GM18870 (cell line): ENCODE measurements around the gene CHST10.
"Not testable (repeated sequence)": the region's sequence is repeated elsewhere in the genome, so short reads cannot be mapped to it uniquely, and the experiment has no call there.

Source experiments
- ATAC-seq: cut with Tn5 transposase; IDR thresholded peaks from one replicate; pipeline ENCODE4 v1.9.1; 2021; ENCODE audit warnings: moderate library complexity; ENCODE audit not compliant: unreplicated experiment

The CHST10 gene

DNA sequence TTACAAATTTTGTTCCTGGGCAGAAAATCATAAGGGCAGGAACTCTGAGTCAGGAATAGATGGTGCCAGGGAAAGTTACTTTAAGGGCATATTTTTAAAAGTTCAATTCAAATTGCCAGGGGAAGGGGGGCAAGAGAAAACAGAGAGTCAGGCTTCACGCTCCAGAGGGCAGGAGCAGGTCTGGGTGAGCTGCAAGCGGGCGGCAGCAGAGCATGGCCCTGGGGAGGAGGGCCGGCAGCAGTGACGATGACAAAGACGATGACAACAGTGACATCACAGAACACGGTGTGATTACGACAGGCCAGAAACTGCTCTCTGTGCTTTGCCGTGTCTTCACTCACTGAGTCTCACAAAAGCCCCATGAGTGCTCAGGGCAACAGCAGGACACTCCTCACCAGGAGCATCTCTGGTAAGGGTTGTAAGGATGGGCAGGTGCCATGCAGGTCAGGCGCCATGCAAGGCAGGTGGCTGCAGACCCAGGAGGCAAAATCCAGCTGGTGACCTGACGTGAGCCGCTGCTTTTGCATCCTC, 23.3 kb downstream of the CHST10 start:
- peak; percentile 35 for ATAC-seq

DNA sequence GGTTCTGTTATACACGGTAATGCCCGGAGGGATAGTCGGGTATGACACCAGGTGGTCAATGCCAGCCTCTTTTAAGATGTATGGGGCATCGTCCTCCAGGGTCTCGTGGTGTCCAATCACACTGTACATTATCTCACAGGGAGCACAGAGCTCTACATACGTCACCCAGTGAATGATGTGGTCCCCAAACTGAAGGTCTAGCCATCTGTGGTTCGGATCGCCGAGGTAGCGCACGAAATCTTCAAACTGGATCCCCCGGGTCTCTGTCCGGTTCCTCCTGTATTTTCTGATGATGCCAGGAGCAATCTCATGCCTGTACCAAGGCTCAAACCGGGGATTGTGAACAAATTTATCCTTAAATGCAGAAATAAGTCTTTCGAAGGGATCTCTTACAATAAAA, 24.1 kb downstream of the CHST10 start:
- no peak for ATAC-seq

DNA sequence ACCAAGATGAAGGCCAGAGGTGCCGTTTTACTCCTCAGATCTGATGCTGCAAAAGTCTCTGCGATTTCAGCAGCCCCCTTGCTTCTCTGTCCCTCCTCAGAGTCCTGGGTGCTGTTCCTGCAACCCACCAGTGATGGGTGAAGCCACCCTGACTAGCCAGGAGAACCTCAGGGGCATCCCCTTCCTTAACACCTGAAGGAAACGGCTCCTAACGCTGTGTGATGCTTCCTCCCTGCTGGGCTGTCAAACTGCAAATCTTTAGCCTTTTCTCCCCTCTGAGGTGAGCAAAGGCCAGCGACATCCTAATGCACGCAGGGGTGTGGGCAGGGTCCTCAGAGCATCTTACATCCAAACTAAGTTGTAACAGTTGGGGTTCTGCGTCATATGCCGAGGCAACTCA, 24.8 kb downstream of the CHST10 start:
- ATAC-seq, result no peak

DNA sequence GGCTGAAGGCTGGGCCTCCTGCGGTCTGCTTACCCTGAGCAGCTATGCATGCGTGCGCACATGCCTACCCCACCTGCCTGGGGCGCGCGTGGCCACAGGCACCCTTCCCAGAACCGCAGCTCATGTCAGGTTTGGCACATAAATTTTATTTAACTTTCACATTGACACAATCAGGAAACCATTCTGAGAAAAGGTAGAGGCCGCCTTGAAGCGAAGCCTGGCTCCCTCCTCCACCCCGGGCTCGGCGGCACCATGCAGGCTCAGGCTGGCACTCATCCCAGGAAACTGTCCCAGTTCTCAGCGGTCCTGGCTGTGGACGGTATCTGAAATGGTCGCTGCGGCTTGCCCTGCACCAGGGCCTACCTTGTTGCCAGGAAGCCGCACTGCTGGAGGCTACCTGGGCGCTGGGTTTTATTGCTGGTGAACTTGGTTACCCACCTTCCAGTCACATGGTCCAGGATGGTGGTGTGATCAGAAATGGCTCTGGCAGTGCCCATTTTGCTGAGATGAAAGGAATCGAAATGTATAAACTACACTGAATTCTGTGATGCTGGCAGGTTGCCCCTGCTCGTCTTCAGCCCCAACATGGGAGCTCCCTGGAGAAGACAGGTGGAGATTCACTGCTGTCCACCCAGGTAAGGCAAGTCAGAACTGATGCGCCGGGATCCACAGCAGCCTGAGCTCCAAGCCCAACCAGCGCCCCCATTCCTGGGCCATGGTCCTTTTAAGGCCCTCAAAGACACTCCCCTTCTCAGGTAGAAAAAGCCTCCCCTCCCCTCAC, 25.5 kb downstream of the CHST10 start:
- no peak for ATAC-seq

DNA sequence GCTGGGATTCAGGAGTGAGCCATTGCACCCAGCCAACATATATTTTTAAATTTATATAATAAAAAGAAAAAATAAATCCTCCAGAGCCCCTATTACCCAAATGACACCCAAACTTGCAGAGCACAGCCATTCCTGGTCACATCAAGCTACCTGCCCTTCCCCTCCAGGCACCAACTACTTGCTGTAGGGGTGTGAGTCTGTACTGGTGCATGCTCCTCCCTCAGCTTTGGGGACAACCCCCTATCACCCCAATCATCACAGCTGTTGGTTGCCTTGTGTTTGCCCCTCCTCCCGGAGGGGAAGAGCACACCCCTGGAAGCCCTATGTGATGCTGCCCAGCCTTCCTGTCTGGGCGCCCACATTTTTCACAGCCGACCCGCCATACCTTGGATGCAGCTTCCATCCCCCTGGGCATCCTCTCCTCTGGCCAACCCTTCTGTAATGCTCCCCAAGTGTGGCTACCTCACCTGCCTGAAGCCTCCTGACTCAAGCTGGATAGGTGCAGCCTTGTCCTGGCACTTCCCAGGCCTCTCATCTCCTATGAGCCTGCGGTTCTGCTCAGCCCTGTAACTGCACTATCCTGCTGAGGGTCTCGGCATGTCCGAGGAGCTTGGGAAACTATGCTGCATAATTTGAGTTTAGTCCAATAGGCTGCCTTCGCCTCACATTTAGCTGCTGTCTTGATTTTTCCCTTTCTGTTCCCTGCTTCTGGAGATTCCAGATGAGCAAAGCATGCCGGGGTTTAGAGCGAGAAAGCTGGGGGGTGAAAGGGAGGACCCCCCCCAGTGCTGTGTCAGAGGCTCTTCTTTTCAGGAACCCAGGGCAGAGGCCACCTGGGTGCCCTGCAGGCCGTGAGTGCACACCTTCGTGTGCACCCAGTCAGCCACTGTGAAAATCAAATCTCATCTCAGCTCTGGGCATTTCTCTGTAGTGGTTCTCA, 27.2 kb downstream of the CHST10 start:
- no peak for ATAC-seq

DNA sequence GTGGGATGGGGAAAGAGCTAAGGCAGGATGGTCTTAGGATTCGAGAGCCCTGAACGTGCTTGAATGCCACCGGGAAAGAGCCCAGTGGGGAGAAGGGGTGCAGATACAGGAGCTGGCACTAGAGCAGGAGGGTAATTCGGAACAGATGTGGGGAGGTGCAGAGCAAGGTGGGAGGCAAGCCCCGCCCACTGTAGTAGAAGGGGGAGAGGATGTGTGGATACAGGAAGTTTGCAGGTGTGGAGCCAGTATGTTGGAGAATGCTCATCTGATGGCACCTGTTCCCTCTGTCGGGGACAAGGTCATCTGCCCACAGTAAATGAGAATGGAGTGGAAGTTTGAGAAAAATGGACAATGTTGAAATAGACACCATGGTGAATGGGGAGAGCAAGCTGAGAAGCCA, 28.8 kb downstream of the CHST10 start:
- ATAC-seq, result no peak

DNA sequence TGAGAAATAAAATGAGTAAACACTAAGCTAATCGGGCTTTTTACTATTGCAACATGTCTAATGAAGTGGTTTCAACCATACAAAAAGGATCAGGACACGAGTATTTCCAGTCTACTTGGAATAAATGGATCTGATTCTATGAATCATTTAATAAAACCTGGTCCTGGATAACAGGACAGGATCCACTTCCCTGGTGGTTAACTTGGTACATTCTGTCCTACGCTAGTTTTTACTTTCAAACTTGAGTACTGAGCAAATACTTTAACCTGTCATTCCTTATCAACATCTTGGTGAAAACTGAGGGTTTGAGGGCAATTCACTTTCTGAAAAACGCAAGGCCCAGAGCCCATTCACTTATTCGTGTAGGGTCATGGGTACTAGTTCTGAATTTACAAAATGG, 33.5 kb downstream of the CHST10 start:
- no peak for ATAC-seq

DNA sequence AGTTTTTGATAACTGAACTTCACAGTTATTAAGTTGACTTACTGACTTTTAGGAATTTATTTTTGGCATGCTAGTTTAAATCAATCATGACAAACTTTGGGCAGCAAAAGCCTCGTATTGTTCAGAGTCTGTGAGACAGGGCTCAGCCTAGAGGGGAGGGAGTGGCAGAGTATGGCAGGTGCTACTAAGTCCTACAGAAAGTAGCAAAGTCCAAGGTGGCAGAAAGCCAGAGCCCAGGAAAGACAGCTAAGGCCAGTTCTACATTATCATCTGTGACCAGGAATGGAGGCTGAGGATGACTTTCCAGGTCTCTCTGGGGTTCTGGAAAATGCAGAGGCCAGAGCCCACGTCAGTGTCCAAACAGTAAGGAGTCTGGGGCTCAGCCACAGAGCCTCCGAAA, 34.2 kb downstream of the CHST10 start:
- no peak for ATAC-seq

DNA sequence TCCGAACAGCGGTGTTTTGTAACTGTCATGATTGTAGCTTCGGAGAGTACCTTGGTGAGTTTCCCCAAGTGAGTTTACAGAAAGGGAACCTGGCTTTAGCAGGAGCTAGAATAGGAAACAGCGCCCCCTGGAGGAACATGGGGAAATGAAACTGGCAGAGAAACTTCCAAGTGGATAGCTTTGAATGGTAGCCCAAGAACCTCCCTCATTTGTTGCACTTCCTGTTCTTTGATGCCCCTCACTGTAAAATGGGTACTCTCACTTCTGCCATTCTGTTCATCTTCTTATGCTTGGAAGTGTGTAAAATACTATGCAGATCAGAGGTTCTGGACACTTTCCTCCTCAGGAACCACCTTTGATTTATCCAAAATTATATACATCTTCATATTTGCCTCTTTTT, 36.2 kb downstream of the CHST10 start:
- ATAC-seq, result peak; percentile 80

DNA sequence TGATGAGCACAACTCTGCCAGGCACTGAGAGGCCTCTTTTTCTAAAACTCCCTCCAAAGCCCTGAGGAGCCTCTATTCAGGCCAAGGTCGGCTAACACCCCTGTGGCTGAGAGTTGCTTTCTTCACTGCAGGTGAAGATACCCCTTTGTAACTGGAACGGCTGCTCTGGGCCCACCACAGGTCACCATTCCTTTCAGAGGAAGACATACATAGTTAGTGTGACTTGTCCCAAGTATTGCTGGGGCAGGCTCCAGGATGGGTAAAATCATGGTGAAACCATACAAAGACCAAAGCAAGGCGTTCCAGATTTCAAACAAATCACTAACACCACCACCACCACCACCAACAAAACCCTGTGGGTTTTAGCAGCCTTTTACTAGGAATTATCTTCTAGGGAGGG, 36.8 kb downstream of the CHST10 start:
- no peak for ATAC-seq

DNA sequence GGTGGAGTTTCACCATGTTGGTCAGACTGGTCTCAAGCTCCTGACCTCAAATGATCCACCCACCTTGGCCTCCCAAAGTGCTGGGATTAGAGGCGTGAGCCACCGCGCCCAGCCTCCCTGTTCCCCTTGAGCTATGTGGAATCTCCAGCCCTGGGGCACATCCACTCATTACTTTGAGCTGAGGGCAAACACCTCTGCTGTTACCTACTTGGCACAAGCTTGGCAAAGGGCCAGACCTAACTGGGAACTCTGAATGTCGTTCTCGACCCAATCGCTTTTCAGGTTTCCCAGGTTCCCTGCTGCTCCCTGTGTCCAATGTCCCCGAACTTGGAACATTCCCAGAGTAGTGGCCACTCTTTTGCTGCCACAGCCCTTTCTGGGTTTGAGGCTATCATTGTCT, 40.6 kb downstream of the CHST10 start:
- no peak for ATAC-seq

DNA sequence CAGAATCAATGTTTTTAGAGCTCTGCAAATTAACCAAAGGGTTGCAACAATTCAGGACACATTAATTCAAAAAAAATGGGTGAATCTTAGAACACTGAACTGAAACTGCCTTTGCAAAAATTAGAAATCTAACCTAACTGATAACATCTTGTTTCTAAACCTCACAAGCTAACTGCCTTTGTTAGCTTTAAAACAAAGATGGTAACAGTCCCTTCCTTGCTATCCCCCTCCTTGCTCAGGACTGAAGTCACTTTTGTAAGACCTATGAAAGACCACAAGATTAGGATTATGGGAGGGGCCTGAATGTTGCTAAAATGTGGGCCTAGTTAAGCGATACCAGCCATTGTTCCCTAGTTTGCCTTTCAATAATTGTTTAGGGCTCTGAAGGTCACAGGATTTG, 50.3 kb downstream of the CHST10 start:
- no peak for ATAC-seq

DNA sequence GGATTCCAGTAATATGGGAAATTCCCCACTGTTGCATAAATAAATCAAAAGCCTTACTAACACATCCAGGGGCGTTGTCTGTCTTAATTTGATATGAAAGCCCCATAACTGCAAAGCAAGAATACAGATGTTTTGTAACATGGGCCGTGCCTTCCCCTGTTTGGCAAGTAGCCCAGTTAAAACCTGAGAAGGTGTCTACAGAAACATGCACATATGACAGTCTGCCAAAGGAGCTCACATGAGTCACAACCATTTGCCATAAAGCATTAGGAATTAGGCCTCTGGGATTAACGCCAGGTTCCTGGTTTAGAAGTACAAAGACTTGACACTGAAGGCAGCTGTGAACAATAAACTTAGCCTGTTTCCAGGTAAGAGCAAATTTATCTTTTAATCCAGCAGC, 52.0 kb downstream of the CHST10 start:
- no peak for ATAC-seq

DNA sequence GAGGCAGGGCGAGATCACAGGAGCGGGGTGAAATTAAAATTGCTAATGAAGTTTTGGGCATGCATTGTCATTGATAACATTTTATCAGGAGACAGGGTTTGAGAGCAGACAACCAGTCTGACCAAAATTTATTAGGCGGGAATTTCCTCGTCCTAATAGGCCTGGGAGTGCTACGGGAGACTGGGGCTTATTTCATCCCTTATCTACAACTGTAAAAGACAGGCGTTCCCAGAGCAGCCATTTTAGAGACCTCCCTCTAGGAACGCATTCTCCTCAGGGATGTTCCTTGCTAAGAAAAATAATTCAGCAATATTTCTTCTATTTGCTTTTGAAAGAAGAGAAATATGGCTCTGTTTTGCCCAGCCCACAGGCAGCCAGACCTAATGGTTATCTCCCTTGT, 55.2 kb downstream of the CHST10 start:
- not testable (repeated sequence) for ATAC-seq

DNA sequence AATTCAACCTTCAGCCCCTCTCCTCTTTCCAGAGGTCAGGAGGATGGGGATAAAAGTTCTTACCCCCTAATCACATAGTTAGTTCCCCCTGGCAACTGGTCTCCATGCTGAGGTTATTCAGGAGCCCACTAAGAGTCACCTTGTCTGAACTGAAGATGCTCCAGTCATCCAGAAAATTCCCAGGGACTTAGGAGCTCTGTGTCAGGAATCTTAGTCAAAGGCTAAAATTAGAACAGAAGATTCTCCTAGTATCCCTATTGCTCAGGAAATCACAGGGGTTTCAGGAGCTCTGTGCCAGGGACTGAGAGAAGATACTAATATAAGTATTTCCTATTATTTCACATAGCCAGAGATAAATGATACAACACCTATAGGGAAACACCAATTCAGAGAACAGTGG, 57.9 kb downstream of the CHST10 start:
- no peak for ATAC-seq

DNA sequence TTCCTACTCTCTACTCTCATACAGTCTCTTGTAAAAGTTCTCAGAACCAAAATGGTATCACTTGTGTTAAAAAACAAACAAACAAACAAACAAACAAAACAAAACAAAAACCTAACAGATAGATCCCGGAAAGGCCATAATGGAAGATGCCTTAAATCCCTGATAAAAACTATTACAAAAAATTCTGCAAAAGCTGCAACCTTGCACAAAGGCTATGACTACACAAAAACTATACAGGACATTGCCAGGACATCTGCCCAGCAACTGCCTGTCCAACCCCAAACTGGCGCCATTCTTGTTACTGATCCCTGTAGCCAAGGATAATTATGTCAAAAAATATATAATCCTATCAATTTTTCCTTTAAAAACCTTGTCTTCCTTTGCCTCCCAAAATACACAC, 58.9 kb downstream of the CHST10 start:
- no peak for ATAC-seq

DNA sequence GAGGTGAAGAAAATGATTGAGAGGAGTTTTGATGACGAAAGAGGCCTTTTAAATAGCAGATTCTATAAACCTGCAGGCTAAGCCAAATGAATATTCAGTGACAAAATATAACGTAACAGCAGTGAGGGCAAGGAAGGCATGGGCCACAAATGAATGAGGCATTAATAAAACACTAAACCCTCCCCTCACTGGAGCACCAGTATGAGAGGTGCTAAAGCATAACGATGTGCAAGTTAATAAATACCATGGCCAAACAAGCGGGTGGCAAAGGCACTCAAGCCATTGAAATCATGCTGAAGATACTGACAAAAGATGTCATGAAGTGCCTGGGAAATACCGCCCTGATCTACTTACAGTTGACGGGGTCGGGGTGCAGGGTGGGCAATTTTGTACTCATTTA, 64.9 kb downstream of the CHST10 start:
- ATAC-seq, result no peak

DNA sequence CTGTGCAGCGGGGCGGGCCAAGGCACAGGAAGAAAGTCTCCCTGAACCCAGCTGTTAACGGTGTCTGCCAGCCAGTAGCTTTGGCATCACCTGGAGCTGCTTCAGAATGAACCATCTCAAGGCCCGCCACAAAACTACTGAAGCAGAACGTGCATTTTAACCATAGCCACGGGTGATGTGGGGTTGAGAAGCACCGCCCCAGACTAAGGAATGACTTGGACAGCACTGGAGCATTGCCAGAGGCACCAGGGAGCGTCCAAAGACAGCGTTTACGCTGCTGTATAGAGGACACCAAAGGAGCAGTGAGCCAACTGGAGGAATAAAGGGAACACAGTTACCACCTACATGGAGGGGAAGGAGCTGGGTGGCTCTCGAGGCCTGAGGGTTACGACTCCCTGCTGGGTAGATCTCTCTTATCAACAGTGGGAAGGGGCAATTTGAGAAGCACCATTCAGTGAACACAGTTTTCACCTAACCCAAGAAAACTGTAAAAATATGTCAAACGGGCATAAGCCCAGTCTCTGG, 66.7 kb downstream of the CHST10 start:
- ATAC-seq, result no peak

DNA sequence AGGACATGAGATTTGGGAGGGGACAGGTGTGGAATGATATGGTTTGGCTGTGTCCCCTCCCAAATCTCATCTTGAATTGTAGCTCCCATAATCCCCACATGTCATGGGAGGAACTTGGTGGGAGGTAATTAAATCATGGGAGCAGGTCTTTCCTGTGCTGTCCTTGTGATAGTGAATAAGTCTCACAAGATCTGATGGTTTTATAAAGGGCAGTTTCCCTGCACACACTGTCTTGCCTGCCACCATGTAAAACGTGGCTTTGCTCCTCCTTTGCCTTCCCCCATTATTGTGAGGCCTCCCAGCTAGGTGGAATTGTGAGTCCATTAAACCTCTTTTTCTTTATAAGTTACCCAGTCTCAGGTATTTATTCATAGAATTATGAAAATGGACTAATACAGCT, 72.3 kb downstream of the CHST10 start:
- not testable (repeated sequence) for ATAC-seq

DNA sequence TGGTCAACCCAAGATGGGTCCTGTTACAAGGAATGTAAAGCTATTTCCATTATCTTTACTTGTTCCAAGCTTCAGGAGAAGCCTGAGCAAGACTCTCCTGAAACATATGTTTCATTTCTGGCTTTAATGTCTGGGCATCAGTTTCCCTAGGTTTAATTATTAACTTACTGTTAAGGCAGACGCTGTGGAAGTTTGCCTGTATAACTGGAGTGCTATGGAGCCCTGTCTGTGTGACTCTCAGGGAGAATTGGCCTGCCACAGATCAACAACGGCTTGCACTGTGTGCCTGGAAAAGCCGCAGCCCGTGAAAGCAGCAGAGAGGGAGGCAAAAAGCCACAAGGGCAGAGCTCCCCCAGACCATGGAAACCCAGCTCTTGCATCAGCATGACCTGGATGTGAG, 73.0 kb downstream of the CHST10 start:
- no peak for ATAC-seq

DNA sequence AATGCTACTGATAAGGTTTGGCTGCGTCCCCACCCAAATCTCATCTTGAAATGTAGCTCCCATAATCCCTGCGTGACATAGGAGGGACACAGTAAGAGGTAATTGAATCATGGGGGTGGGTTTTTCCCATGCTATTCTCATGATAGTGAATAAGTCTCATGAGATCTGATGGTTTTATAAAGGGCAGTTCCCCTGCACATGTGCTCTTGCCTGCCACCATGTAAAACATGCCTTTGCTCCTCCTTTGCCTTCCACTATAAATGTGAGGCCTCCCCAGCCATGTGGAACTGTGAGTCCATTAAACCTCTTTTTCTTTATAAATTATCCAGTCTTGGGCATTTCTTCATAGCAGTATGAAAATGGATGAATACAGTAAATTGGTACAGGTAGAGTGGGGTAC, 75.0 kb downstream of the CHST10 start:
- ATAC-seq, result not testable (repeated sequence)
